ENCODE results near the gene PPP1R3D. TPM values are rescaled to one million over a fixed set of nuclear protein-coding genes. Genes with fewer than 3 reads are reported as not detected.
A peak's percentile ranks its signal among the peaks of the same experiment; 100 is the strongest.

PPP1R3D gene
- total and polyA plus RNA-seq, 2 of the 13 experiments (the other 11 are each of a cell fraction or from before 2014, with no cell fraction given) = 1.2 to 3.7 TPM

DNA sequence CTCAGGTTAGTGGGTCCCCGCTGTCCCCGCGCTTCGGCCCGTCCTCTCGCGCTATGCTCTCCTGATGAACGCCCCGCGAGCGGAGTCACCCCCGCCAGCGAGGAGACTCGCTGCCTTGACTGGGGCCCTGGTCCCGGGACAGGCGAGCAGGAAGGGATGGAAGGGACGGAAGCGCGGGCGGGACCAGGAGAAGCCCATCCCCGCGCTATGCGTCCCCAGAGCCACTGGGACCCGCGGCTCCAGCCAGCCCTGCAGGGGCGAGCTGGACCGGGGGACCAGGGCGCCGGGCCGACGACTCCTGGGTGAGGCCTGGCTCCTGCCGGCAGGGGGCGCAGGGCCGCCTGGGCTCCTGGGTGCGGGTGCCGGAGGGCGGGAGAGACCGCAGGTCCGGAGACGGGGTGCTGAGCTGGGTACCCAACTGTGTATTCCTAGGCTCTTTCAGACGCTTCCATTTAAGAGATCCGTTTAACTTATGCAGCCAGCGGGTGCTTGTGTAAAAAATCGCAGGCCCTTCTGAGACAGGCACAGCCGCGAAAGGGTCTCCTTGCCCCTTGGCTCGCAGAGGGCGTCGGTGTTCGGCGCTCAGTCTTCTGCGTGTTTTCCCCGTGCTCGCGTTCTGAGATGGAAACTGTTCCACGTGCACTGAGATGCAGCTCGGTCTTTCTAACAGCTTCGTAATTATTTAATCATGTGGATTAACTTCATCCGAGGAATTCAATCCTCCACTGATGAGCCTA lies 6.1 kb downstream of the PPP1R3D start (continued):
- TF ChIP-seq ZNF572 (CRISPR knock-in tag; IDR thresholded peaks at IDR 0.05) = 0 out of 2 replicates have a peak, but pooled peaks have one; percentile 35
- TF ChIP-seq ZNF672 (CRISPR knock-in tag; IDR thresholded peaks at IDR 0.05) = no peak
- TF ChIP-seq, protein P1, sequence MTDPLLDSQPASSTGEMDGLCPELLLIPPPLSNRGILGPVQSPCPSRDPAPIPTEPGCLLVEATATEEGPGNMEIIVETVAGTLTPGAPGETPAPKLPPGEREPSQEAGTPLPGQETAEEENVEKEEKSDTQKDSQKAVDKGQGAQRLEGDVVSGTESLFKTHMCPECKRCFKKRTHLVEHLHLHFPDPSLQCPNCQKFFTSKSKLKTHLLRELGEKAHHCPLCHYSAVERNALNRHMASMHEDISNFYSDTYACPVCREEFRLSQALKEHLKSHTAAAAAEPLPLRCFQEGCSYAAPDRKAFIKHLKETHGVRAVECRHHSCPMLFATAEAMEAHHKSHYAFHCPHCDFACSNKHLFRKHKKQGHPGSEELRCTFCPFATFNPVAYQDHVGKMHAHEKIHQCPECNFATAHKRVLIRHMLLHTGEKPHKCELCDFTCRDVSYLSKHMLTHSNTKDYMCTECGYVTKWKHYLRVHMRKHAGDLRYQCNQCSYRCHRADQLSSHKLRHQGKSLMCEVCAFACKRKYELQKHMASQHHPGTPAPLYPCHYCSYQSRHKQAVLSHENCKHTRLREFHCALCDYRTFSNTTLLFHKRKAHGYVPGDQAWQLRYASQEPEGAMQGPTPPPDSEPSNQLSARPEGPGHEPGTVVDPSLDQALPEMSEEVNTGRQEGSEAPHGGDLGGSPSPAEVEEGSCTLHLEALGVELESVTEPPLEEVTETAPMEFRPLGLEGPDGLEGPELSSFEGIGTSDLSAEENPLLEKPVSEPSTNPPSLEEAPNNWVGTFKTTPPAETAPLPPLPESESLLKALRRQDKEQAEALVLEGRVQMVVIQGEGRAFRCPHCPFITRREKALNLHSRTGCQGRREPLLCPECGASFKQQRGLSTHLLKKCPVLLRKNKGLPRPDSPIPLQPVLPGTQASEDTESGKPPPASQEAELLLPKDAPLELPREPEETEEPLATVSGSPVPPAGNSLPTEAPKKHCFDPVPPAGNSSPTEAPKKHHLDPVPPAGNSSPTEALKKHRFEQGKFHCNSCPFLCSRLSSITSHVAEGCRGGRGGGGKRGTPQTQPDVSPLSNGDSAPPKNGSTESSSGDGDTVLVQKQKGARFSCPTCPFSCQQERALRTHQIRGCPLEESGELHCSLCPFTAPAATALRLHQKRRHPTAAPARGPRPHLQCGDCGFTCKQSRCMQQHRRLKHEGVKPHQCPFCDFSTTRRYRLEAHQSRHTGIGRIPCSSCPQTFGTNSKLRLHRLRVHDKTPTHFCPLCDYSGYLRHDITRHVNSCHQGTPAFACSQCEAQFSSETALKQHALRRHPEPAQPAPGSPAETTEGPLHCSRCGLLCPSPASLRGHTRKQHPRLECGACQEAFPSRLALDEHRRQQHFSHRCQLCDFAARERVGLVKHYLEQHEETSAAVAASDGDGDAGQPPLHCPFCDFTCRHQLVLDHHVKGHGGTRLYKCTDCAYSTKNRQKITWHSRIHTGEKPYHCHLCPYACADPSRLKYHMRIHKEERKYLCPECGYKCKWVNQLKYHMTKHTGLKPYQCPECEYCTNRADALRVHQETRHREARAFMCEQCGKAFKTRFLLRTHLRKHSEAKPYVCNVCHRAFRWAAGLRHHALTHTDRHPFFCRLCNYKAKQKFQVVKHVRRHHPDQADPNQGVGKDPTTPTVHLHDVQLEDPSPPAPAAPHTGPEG (CRISPR knock-in tag; IDR thresholded peaks at IDR 0.05) = no peak
- TF ChIP-seq CENPT (CRISPR knock-in tag; IDR thresholded peaks at IDR 0.05; ENCODE audit: low read depth) = no peak
- TF ChIP-seq ZBTB3 (CRISPR knock-in tag; IDR thresholded peaks at IDR 0.05; ENCODE audit: borderline replicate concordance, low read depth) = no peak
- TF ChIP-seq, protein P2, sequence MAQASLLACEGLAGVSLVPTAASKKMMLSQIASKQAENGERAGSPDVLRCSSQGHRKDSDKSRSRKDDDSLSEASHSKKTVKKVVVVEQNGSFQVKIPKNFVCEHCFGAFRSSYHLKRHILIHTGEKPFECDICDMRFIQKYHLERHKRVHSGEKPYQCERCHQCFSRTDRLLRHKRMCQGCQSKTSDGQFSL (CRISPR knock-in tag; IDR thresholded peaks at IDR 0.05) = no peak
- no peak for TF ChIP-seq ZNF280D (CRISPR knock-in tag; IDR thresholded peaks at IDR 0.05)
- no peak for TF ChIP-seq ZFP1 (CRISPR knock-in tag; IDR thresholded peaks at IDR 0.05)
- TF ChIP-seq, protein P3, sequence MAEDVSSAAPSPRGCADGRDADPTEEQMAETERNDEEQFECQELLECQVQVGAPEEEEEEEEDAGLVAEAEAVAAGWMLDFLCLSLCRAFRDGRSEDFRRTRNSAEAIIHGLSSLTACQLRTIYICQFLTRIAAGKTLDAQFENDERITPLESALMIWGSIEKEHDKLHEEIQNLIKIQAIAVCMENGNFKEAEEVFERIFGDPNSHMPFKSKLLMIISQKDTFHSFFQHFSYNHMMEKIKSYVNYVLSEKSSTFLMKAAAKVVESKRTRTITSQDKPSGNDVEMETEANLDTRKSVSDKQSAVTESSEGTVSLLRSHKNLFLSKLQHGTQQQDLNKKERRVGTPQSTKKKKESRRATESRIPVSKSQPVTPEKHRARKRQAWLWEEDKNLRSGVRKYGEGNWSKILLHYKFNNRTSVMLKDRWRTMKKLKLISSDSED (CRISPR knock-in tag; IDR thresholded peaks at IDR 0.05) = no peak
- TF ChIP-seq MBNL3 (CRISPR knock-in tag; conservative IDR thresholded peaks at IDR 0.05) = no peak
- TF ChIP-seq FOXO4 (CRISPR knock-in tag; conservative IDR thresholded peaks at IDR 0.05) = no peak
- no peak for TF ChIP-seq SP140L (CRISPR knock-in tag; IDR thresholded peaks at IDR 0.05; ENCODE audit: borderline replicate concordance)
- no peak for TF ChIP-seq ISX (CRISPR knock-in tag; conservative IDR thresholded peaks at IDR 0.05)
- TF ChIP-seq, protein P4, sequence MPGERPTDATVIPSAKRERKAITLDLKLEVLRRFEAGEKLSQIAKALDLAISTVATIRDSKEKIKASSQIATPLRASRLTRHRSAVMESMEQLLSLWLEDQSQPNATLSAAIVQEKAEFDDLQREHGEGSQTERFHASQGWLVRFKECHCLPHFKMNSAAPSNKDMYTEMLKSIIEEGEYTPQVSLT (CRISPR knock-in tag; IDR thresholded peaks at IDR 0.05; ENCODE audit: borderline replicate concordance, low read depth) = no peak
- TF ChIP-seq EEA1 (CRISPR knock-in tag; IDR thresholded peaks at IDR 0.05; ENCODE audit: borderline replicate concordance) = no peak
- no peak for TF ChIP-seq JUN (CRISPR knock-in tag; IDR thresholded peaks at IDR 0.05)
- no peak for TF ChIP-seq HIVEP1 (CRISPR knock-in tag; IDR thresholded peaks at IDR 0.05)

Measured in HepG2 (cell line).